Activated CD4-positive, CD25-positive, alpha-beta regulatory T cell treated with anti-CD3 and anti-CD28 coated beads, Interleukin-2, amount 50 U/mL, for 72 hours (primary cell): ENCODE measurements around the gene SMAD7.
"Not testable (repeated sequence)": the region's sequence is repeated elsewhere in the genome, so short reads cannot be mapped to it uniquely, and the experiment has no call there.

Experiments used
- DNase-seq: peaks from one replicate; pipeline ENCODE4 v3.0.0; 2021

SMAD7 gene

GRCh38 chr18:48874701-48875162 lies 76.0 kb downstream of the SMAD7 start:
- no peak for DNase-seq

- no peak for DNase-seq
Measured at GRCh38 chr18:48874233-48874632, 76.5 kb downstream of the SMAD7 start.

- no peak for DNase-seq
Measured at GRCh38 chr18:48872234-48873145, 78.3 kb downstream of the SMAD7 start.

GRCh38 chr18:48871391-48872166 lies 79.2 kb downstream of the SMAD7 start:
- DNase-seq = no peak

GRCh38 chr18:48870926-48871325 lies 79.8 kb downstream of the SMAD7 start:
- not testable (repeated sequence) for DNase-seq
